Astrocyte of the cerebellum (primary cell): ENCODE measurements around the gene CWF19L1.

ENCODE experiments used
- DNase-seq: peaks from one replicate; pipeline ENCODE4 v3.0.0-alpha.2; 2011; ENCODE audit warnings: low read depth
- H3K4me3 ChIP-seq: 2 replicates; pipeline ENCODE4 v1.5.1; 2011; ENCODE audit warnings: mild to moderate bottlenecking, low read depth, low read length, moderate library complexity
- in situ Hi-C: cut with HindIII; loops from 2 replicates; pipeline ENCODE4 v1.10.0; 2017; ENCODE audit warnings: low sequenced_read_pairs
- TF ChIP-seq, protein P1 (sequence below): IDR thresholded peaks from 2 replicates; pipeline ENCODE4 v1.5.1; 2012; ENCODE audit warnings: low read length, low read depth, moderate library complexity, mild to moderate bottlenecking; ENCODE audit errors: missing control alignments

Gene CWF19L1

GRCh38 chr10:100253041-100253440 is 14.4 kb downstream of the CWF19L1 start:
- TF ChIP-seq, protein P1, sequence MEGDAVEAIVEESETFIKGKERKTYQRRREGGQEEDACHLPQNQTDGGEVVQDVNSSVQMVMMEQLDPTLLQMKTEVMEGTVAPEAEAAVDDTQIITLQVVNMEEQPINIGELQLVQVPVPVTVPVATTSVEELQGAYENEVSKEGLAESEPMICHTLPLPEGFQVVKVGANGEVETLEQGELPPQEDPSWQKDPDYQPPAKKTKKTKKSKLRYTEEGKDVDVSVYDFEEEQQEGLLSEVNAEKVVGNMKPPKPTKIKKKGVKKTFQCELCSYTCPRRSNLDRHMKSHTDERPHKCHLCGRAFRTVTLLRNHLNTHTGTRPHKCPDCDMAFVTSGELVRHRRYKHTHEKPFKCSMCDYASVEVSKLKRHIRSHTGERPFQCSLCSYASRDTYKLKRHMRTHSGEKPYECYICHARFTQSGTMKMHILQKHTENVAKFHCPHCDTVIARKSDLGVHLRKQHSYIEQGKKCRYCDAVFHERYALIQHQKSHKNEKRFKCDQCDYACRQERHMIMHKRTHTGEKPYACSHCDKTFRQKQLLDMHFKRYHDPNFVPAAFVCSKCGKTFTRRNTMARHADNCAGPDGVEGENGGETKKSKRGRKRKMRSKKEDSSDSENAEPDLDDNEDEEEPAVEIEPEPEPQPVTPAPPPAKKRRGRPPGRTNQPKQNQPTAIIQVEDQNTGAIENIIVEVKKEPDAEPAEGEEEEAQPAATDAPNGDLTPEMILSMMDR, result no peak
- H3K4me3 ChIP-seq, result no peak overlapping the region
- in situ Hi-C loops, result no loop called here
- DNase-seq, result no peak

- in situ Hi-C loops, result no loop called here
- H3K4me3 ChIP-seq, result no peak overlapping the region
- TF ChIP-seq, protein P1, result no peak
- DNase-seq, result no peak
Measured at GRCh38 chr10:100248820-100249219, 18.6 kb downstream of the CWF19L1 start.

- H3K4me3 ChIP-seq, result no peak overlapping the region
- TF ChIP-seq, protein P1, result no peak
- in situ Hi-C loops, result no loop called here
- DNase-seq, result no peak
Measured at GRCh38 chr10:100245484-100246220, 21.8 kb downstream of the CWF19L1 start.

DNA sequence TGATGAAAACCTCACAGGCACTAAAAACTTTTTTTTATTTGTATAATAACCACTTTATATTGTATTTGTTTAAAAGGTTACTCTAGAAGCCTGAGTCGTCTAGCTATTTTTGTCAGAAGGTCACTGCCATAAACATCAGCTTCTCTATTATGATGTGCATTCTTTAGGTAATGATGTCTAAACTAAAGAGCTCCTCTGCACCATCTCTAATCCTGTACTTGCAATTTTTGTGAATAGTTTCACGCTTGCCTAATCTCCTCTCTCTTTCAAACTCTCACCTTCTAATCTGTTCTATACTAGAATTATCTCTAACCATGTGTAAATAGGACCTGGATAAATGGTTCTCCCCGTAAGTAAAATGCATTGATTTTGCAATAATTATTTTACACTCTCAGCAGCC is 27.6 kb downstream of the CWF19L1 start:
- no peak overlapping the region for H3K4me3 ChIP-seq
- no peak for DNase-seq
- TF ChIP-seq, protein P1, result no peak
- in situ Hi-C loops, result no loop called here

DNA sequence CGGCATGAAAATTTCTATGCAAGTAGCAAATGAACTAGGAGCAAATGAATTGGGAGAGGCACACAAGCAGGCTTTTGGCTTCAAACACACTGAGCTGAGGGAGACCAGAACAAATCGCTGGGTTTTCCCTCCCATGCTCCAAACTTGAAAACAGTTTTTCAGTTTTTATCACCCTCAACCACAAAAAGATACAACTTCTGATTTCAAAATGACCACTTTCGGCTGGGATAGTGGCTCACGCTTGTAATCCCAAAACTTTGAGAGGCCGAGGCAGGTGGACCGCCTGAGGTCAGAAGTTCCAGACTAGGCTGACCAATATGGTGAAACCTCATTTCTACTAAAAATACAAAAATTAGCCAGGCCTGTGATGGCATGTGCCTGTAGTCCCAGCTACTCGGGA is 29.0 kb downstream of the CWF19L1 start:
- DNase-seq, result no peak
- H3K4me3 ChIP-seq, result no peak overlapping the region
- TF ChIP-seq, protein P1, result no peak
- in situ Hi-C loops, result no loop called here

DNA sequence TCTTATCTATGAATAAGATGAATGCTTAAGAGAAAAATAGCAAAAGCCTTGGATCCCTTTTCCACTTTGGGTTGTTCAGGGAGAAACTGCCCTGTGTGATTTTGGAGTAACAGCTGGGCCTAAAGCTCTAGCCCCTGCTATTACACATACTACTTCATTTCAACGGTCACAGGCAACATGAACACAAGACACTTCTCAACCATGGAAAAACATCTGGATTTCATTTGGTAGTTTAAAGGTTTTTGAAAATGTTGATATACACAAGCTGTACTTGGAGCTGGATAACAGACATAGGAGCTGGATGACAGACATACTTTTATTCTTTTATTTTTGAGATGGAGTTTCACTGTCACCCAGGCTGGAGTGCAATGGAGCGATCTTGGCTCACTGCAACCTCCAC is 35.3 kb downstream of the CWF19L1 start:
- H3K4me3 ChIP-seq, result no peak overlapping the region
- DNase-seq, result no peak
- in situ Hi-C loops, result no loop called here
- TF ChIP-seq, protein P1, result no peak
